IMR-90 (cell line): ENCODE measurements around the gene CTDSP2. TPM values are rescaled to one million over a fixed set of nuclear protein-coding genes. Genes with fewer than 3 reads are reported as not detected.

Experiments
- ATAC-seq: fragments of 200-7000 bp; cut with Tn5 transposase; 2 replicates; pipeline ENCODE4 v1.9.1; 2020; ENCODE audit warnings: low read depth, mild to moderate bottlenecking, moderate library complexity
- BruUV-seq: library from RNA; stranded (reverse); fragments of 400-500 nt; replicated peaks from 2 replicates; lab custom pipeline; 2021; lab: Mats Ljungman, UMichigan
- CTCF ChIA-PET: fragments of 300-600 bp; formaldehyde crosslinking; extraction: SDS; loops from one replicate; lab custom pipeline; 2021; ENCODE audit warnings: antibody characterized with exemption; lab: Yijun Ruan, JAX
- POLR2A ChIA-PET: fragments of 300-600 bp; sonication (Branson Sonifier 250); formaldehyde crosslinking; loops from one replicate; lab custom pipeline; 2022; ENCODE audit warnings: antibody characterized with exemption; ENCODE audit not compliant: unreplicated experiment; lab: Charles Lee
- DNase-seq: peaks from one replicate; pipeline ENCODE4 v3.0.0; 2013
- H2AFZ ChIP-seq: replicated peaks from 2 replicates; pipeline ENCODE3; 2013; ENCODE audit warnings: low read length, mild to moderate bottlenecking; ENCODE audit not compliant: poor library complexity
- H2AK5ac ChIP-seq: 2 replicates; pipeline ENCODE4 v1.6.1; 2013; ENCODE audit warnings: low read depth, low read length, inconsistent platforms
- H2AK9ac ChIP-seq: replicated peaks from 2 replicates; pipeline ENCODE3; 2013; ENCODE audit warnings: mild to moderate bottlenecking, low read depth, low read length, moderate library complexity; ENCODE audit not compliant: poor library complexity
- H2BK120ac ChIP-seq: 2 replicates; pipeline ENCODE4 v1.6.1; 2013; ENCODE audit warnings: low read depth, low read length, inconsistent platforms
- H2BK15ac ChIP-seq: 3 replicates; pipeline ENCODE4 v1.6.1; 2013; ENCODE audit warnings: low read depth, low read length, inconsistent platforms
- H2BK20ac ChIP-seq: 2 replicates; pipeline ENCODE4 v1.6.1; 2013; ENCODE audit warnings: low read depth, mild to moderate bottlenecking, inconsistent platforms, low read length, moderate library complexity
- H2BK5ac ChIP-seq: 2 replicates; pipeline ENCODE4 v1.6.1; 2013; ENCODE audit warnings: mild to moderate bottlenecking, low read depth, low read length, inconsistent platforms; ENCODE audit not compliant: poor library complexity, severe bottlenecking
- H3K14ac ChIP-seq: replicated peaks from 2 replicates; pipeline ENCODE4 v1.6.1; 2013; ENCODE audit warnings: low read depth, low read length, inconsistent platforms
- H3K18ac ChIP-seq: 2 replicates; pipeline ENCODE4 v1.6.1; 2013; ENCODE audit warnings: low read depth, low read length, control low read depth
- H3K23ac ChIP-seq: 2 replicates; pipeline ENCODE4 v1.6.1; 2013; ENCODE audit warnings: low read depth, low read length, inconsistent platforms
- H3K27ac ChIP-seq: 2 replicates; pipeline ENCODE4 v1.5.1; 2013; ENCODE audit warnings: mild to moderate bottlenecking, control low read depth, low read length; ENCODE audit not compliant: insufficient read depth
- H3K27me3 ChIP-seq: 2 replicates; pipeline ENCODE4 v1.6.1; 2013; ENCODE audit warnings: low read length; ENCODE audit not compliant: control insufficient read depth, insufficient read depth
- H3K36me3 ChIP-seq: 2 replicates; pipeline ENCODE4 v1.6.1; 2013; ENCODE audit warnings: low read length, mixed read lengths; ENCODE audit not compliant: control insufficient read depth, insufficient read depth
- H3K4ac ChIP-seq: 2 replicates; pipeline ENCODE4 v1.6.1; 2013; ENCODE audit warnings: low read depth, low read length, inconsistent platforms
- H3K4me1 ChIP-seq: 2 replicates; pipeline ENCODE4 v1.6.1; 2013; ENCODE audit warnings: low read length, mixed read lengths; ENCODE audit not compliant: control insufficient read depth, insufficient read depth
- H3K4me2 ChIP-seq: 2 replicates; pipeline ENCODE4 v1.6.1; 2013; ENCODE audit warnings: low read depth, mild to moderate bottlenecking, control low read depth, low read length, moderate library complexity
- H3K4me3 ChIP-seq: 2 replicates; pipeline ENCODE4 v1.5.1; 2013; ENCODE audit warnings: low read depth, mild to moderate bottlenecking, control low read depth, low read length, moderate library complexity; ENCODE audit not compliant: insufficient read depth
- H3K56ac ChIP-seq: 2 replicates; pipeline ENCODE4 v1.6.1; 2013; ENCODE audit warnings: low read length, inconsistent platforms; ENCODE audit not compliant: insufficient read depth; ENCODE audit errors: extremely low read depth
- H3K79me1 ChIP-seq, 2 experiments: 2 replicates each; pipeline ENCODE4 v1.6.1; 2013; ENCODE audit warnings: low read length in 2 of 2, inconsistent platforms in 1 of 2, low read depth in 1 of 2
- H3K9ac ChIP-seq: 2 replicates; pipeline ENCODE4 v1.6.1; 2013; ENCODE audit warnings: low read depth, low read length, control low read depth
- H3K9me1 ChIP-seq: 2 replicates; pipeline ENCODE4 v1.6.1; 2013; ENCODE audit warnings: low read length, inconsistent platforms; ENCODE audit not compliant: insufficient read depth
- H3K9me3 ChIP-seq: 2 replicates; pipeline ENCODE4 v1.6.1; 2013; ENCODE audit warnings: low read length; ENCODE audit not compliant: control insufficient read depth, insufficient read depth
- H4K20me1 ChIP-seq: 2 replicates; pipeline ENCODE4 v1.6.1; 2013; ENCODE audit warnings: low read length, inconsistent platforms; ENCODE audit not compliant: insufficient read depth
- H4K5ac ChIP-seq: 2 replicates; pipeline ENCODE4 v1.6.1; 2013; ENCODE audit warnings: mild to moderate bottlenecking, low read depth, low read length, control low read depth
- H4K8ac ChIP-seq, 2 experiments: 2 replicates each; pipeline ENCODE4 v1.6.1; 2013; ENCODE audit warnings: low read depth in 2 of 2, low read length in 2 of 2, control low read depth in 1 of 2, inconsistent platforms in 1 of 2
- H4K91ac ChIP-seq: 2 replicates; pipeline ENCODE4 v1.6.1; 2013; ENCODE audit warnings: low read depth, low read length, inconsistent platforms; ENCODE audit not compliant: insufficient read depth
- BHLHE40 ChIP-seq: fragments of 150-350 bp; IDR thresholded peaks from 2 replicates; pipeline ENCODE4 v1.6.1; 2016; ENCODE audit warnings: mild to moderate bottlenecking, low read depth, low read length
- CEBPB ChIP-seq: IDR thresholded peaks from 2 replicates; pipeline ENCODE4 v1.6.1; 2012; ENCODE audit warnings: low read depth, low read length, improper control_type of control experiment
- CHD1 ChIP-seq: IDR thresholded peaks from 2 replicates; pipeline ENCODE4 v1.6.1; 2012; ENCODE audit warnings: low read depth, low read length, improper control_type of control experiment
- FOS ChIP-seq: fragments of 150-350 bp; IDR thresholded peaks from 2 replicates; pipeline ENCODE4 v1.6.1; 2016; ENCODE audit warnings: low read depth, low read length
- MAFK ChIP-seq: IDR thresholded peaks from 2 replicates; pipeline ENCODE4 v1.6.1; 2012; ENCODE audit warnings: low read depth, low read length, improper control_type of control experiment
- MAZ ChIP-seq: IDR thresholded peaks from 2 replicates; pipeline ENCODE4 v1.6.1; 2012; ENCODE audit warnings: low read depth, mild to moderate bottlenecking, low read length, improper control_type of control experiment, moderate library complexity, borderline replicate concordance
- MXI1 ChIP-seq: IDR thresholded peaks from 2 replicates; pipeline ENCODE4 v1.6.1; 2012; ENCODE audit warnings: low read depth, mild to moderate bottlenecking, low read length, moderate library complexity, borderline replicate concordance
- NFE2L2 ChIP-seq: fragments of 150-350 bp; IDR thresholded peaks from 2 replicates; pipeline ENCODE4 v1.6.1; 2016; ENCODE audit warnings: low read depth, mild to moderate bottlenecking, low read length
- POLR2A ChIP-seq: IDR thresholded peaks from 2 replicates; pipeline ENCODE4 v1.6.1; 2012; ENCODE audit warnings: mild to moderate bottlenecking, low read depth, low read length
- RAD21 ChIP-seq: IDR thresholded peaks from 2 replicates; pipeline ENCODE4 v1.6.1; 2012; ENCODE audit warnings: low read length, improper control_type of control experiment
- RCOR1 ChIP-seq: IDR thresholded peaks from 2 replicates; pipeline ENCODE4 v1.6.1; 2012; ENCODE audit warnings: mild to moderate bottlenecking, low read length, improper control_type of control experiment; ENCODE audit not compliant: insufficient replicate concordance
- RFX5 ChIP-seq: IDR thresholded peaks from 2 replicates; pipeline ENCODE4 v1.8.0; 2012; ENCODE audit warnings: low read depth, mild to moderate bottlenecking, low read length, moderate library complexity
- SMC3 ChIP-seq: fragments of 150-350 bp; IDR thresholded peaks from 2 replicates; pipeline ENCODE4 v1.6.1; 2016; ENCODE audit warnings: low read depth, mild to moderate bottlenecking, antibody characterized with exemption, low read length, moderate library complexity
- WGBS, 2 experiments: methylation state at CpG; one replicate each; pipeline versions ENCODE4 v1.1.5 to v1.1.7; 2013; ENCODE audit warnings: missing lambda C conversion rate in 2 of 2; ENCODE audit not compliant: insufficient read length in 1 of 2; ENCODE audit errors: extremely low coverage in 2 of 2; 5-methylcytosine and 5-hydroxymethylcytosine counted together
- dilution Hi-C: fragments of 300-500 bp; cut with HindIII; formaldehyde crosslinking; loops from one replicate; pipeline ENCODE4 v1.14.3; 2018; ENCODE audit warnings: low sequenced_read_pairs; ENCODE audit not compliant: unreplicated experiment
- in situ Hi-C: fragments of 300-500 bp; cut with MboI; formaldehyde crosslinking; loops from 3 replicates; pipeline ENCODE4 v1.14.3; 2019; ENCODE audit warnings: low sequenced_read_pairs, inconsistent platforms, mixed read lengths
- intact Hi-C: fragments of 100-400 bp; cut with micrococcal nuclease; formaldehyde crosslinking; loops from 2 replicates; pipeline ENCODE4 v1.10.0; 2022
- polyA plus RNA-seq, 3 experiments: library from polyadenylated mRNA; depleted of rRNA; stranded (reverse); fragments of >200 nt; gene quantifications; 2 replicates each; pipeline ENCODE4 v1.2.3, GENCODE V29; 2012; ENCODE audit warnings: low replicate concordance in 1 of 3
- total RNA-seq: library from RNA; depleted of rRNA; stranded (reverse); fragments of >200 nt; gene quantifications from 2 replicates; pipeline ENCODE4 v1.2.3, GENCODE V29; 2012
- TF ChIP-seq, protein P1 (sequence below): conservative IDR thresholded peaks from 2 replicates; pipeline ENCODE4 v1.5.1; 2012; ENCODE audit warnings: mild to moderate bottlenecking, low read depth, low read length, improper control_type of control experiment
- TF ChIP-seq, protein P2 (sequence below): fragments of 150-350 bp; IDR thresholded peaks from 2 replicates; pipeline ENCODE4 v1.6.1; 2016; ENCODE audit warnings: low read depth, mild to moderate bottlenecking, low read length, moderate library complexity, borderline replicate concordance
- TF ChIP-seq, protein P3 (sequence below): fragments of 150-350 bp; IDR thresholded peaks from 2 replicates; pipeline ENCODE4 v1.6.1; 2017; ENCODE audit warnings: mild to moderate bottlenecking, antibody characterized with exemption, low read length, low read depth

CTDSP2 gene
- total and polyA plus RNA-seq, 2 of the 4 experiments (the other 2 are of a cell fraction) = 114 to 156 TPM

DNA sequence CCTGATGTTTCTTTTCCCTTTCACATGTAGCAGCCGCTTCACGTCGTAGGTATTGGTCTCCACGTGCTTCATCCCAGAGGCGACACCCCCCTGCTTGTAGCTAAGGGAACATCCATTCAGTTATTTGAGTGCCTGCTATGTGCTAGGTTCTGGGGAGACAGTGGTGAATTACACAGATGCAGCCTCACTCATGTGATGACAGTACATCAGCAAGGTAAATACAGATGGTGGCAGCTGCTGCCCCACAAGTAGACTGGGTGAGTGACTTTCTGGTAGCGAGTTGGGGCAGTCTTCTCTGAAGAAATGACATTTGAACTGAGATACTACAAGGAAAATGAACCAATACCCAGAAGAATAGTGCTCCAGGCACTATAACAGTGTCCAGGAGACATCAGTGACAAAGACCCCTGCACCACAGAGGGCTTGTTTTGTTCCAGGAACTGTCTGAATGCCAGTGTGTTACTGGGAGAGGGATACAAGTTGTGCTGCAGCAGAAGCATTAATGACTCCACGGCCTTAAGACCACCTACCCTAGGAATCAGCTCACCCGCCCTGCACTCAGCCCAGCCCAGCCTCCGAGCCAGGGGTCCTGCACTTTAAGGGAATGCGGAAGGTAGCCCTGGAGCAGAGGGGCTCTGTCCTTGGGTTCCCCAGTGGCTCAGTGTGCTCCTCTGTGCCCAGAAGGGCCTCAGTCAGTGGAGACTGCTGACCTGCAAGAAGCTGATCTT, 35.3 kb downstream of the CTDSP2 start:
- no peak overlapping the region for H3K4me2 ChIP-seq
- H3K79me1 ChIP-seq = no peaks in the 10 kb centered on the region
- no peak overlapping the region for H3K4me3 ChIP-seq
- H3K36me3 ChIP-seq = peaks cover 42% of the 10 kb centered on the region
- H3K4me1 ChIP-seq = peaks cover 3% of the 10 kb centered on the region; the same call in 1 of the 2 replicates
- no peaks in the 10 kb centered on the region; the same call in 1 of the 2 replicates for H4K20me1 ChIP-seq
- DNase-seq (no peak), ATAC-seq (no peak)
- dilution Hi-C loops = no loop called here
- H3K14ac ChIP-seq = no peak overlapping the region
- H3K23ac ChIP-seq = no peak overlapping the region
- no peaks in the 10 kb centered on the region for H3K9me3 ChIP-seq
- no peak overlapping the region for H3K18ac ChIP-seq
- POLR2A ChIA-PET = no interaction called here
- no peak overlapping the region for H4K5ac ChIP-seq
- TF ChIP-seq CEBPB (no peak), RCOR1 (no peak), RAD21 (no peak), BHLHE40 (no peak), FOS (no peak), POLR2A (no peak), MAZ (no peak), CHD1 (no peak), NFE2L2 (no peak), MXI1 (no peak), SMC3 (no peak), RFX5 (no peak), MAFK (no peak)
- TF ChIP-seq, protein P1, sequence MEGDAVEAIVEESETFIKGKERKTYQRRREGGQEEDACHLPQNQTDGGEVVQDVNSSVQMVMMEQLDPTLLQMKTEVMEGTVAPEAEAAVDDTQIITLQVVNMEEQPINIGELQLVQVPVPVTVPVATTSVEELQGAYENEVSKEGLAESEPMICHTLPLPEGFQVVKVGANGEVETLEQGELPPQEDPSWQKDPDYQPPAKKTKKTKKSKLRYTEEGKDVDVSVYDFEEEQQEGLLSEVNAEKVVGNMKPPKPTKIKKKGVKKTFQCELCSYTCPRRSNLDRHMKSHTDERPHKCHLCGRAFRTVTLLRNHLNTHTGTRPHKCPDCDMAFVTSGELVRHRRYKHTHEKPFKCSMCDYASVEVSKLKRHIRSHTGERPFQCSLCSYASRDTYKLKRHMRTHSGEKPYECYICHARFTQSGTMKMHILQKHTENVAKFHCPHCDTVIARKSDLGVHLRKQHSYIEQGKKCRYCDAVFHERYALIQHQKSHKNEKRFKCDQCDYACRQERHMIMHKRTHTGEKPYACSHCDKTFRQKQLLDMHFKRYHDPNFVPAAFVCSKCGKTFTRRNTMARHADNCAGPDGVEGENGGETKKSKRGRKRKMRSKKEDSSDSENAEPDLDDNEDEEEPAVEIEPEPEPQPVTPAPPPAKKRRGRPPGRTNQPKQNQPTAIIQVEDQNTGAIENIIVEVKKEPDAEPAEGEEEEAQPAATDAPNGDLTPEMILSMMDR = no peak
- TF ChIP-seq, protein P2, sequence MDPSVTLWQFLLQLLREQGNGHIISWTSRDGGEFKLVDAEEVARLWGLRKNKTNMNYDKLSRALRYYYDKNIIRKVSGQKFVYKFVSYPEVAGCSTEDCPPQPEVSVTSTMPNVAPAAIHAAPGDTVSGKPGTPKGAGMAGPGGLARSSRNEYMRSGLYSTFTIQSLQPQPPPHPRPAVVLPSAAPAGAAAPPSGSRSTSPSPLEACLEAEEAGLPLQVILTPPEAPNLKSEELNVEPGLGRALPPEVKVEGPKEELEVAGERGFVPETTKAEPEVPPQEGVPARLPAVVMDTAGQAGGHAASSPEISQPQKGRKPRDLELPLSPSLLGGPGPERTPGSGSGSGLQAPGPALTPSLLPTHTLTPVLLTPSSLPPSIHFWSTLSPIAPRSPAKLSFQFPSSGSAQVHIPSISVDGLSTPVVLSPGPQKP = no peak
- TF ChIP-seq, protein P3, sequence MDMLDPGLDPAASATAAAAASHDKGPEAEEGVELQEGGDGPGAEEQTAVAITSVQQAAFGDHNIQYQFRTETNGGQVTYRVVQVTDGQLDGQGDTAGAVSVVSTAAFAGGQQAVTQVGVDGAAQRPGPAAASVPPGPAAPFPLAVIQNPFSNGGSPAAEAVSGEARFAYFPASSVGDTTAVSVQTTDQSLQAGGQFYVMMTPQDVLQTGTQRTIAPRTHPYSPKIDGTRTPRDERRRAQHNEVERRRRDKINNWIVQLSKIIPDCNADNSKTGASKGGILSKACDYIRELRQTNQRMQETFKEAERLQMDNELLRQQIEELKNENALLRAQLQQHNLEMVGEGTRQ = no peak
- no peak overlapping the region for H2BK120ac ChIP-seq
- CTCF ChIA-PET = no interaction called here
- no TSS peak for BruUV-seq
- H2AK5ac ChIP-seq = no peak overlapping the region
- H2BK20ac ChIP-seq = no peak overlapping the region
- H3K27ac ChIP-seq = no peak overlapping the region
- no peak overlapping the region for H2AK9ac ChIP-seq
- no peak overlapping the region for H4K91ac ChIP-seq
- no CpG with 5 or more reads among the region's 10 CpGs for WGBS, 2 experiments
- in situ Hi-C loops = no loop called here
- H3K9me1 ChIP-seq = peaks cover 9% of the 10 kb centered on the region
- no peak overlapping the region for H2BK15ac ChIP-seq
- H3K4ac ChIP-seq = no peak overlapping the region
- intact Hi-C loops = no loop called here
- no peak overlapping the region for H4K8ac ChIP-seq
- no peak overlapping the region for H3K9ac ChIP-seq
- H2AFZ ChIP-seq = no peak overlapping the region
- H3K27me3 ChIP-seq = no peaks in the 10 kb centered on the region
- H2BK5ac ChIP-seq = no peak overlapping the region
- no peak overlapping the region for H3K56ac ChIP-seq
